Endodermal cell (in vitro differentiated cells): ENCODE measurements around the gene MECR. TPM values are rescaled to one million over a fixed set of nuclear protein-coding genes. Genes with fewer than 3 reads are reported as not detected.

Experiments
- DNase-seq: peaks from one replicate; pipeline ENCODE4 v3.0.0-alpha.2; 2017
- H3K27ac ChIP-seq: 2 replicates; pipeline ENCODE4 v1.5.1; 2013; ENCODE audit warnings: mild to moderate bottlenecking, low read depth, low read length, moderate library complexity
- H3K27me3 ChIP-seq: 2 replicates; pipeline ENCODE4 v1.6.1; 2013; ENCODE audit warnings: mild to moderate bottlenecking, low read length, moderate library complexity; ENCODE audit not compliant: insufficient read depth, control insufficient read depth, poor library complexity, severe bottlenecking
- H3K36me3 ChIP-seq: 2 replicates; pipeline ENCODE4 v1.7.0; 2013; ENCODE audit warnings: mild to moderate bottlenecking, low read length, moderate library complexity; ENCODE audit not compliant: control insufficient read depth, insufficient read depth
- H3K4me1 ChIP-seq: one replicate; pipeline ENCODE4 v1.7.0; 2013; ENCODE audit warnings: low read length; ENCODE audit not compliant: control insufficient read depth, insufficient read depth
- H3K4me3 ChIP-seq: 2 replicates; pipeline ENCODE4 v1.5.1; 2013; ENCODE audit warnings: mild to moderate bottlenecking, low read length, moderate library complexity
- H3K9ac ChIP-seq: 2 replicates; pipeline ENCODE4 v1.6.1; 2013; ENCODE audit warnings: mild to moderate bottlenecking, low read length, moderate library complexity; ENCODE audit not compliant: poor library complexity, severe bottlenecking; ENCODE audit errors: extremely low read depth
- H3K9me3 ChIP-seq: 2 replicates; pipeline ENCODE4 v1.6.1; 2013; ENCODE audit warnings: mild to moderate bottlenecking, low read length, moderate library complexity; ENCODE audit not compliant: control insufficient read depth
- H3K27ac Mint-ChIP-seq: 2 replicates; pipeline ENCODE4 v1.8.0; 2020; ENCODE audit warnings: mixed read lengths
- H3K27me3 Mint-ChIP-seq: 2 replicates; pipeline ENCODE4 v1.8.0; 2021; ENCODE audit warnings: mild to moderate bottlenecking, mixed read lengths; ENCODE audit not compliant: insufficient read depth
- H3K36me3 Mint-ChIP-seq: 2 replicates; pipeline ENCODE4 v1.8.0; 2020; ENCODE audit warnings: low read depth, mixed read lengths
- H3K4me1 Mint-ChIP-seq: 2 replicates; pipeline ENCODE4 v1.8.0; 2020; ENCODE audit warnings: mixed read lengths
- H3K4me3 Mint-ChIP-seq: 2 replicates; pipeline ENCODE4 v1.8.0; 2020; ENCODE audit warnings: mild to moderate bottlenecking, moderate library complexity, mixed read lengths
- H3K9me3 Mint-ChIP-seq: 2 replicates; pipeline ENCODE4 v1.8.0; 2020; ENCODE audit warnings: mild to moderate bottlenecking, mixed read lengths
- CTCF ChIP-seq: fragments of 200-600 bp; sonication (generic); conservative IDR thresholded peaks from 2 replicates; pipeline ENCODE4 v1.5.0; 2021; ENCODE audit warnings: antibody characterized with exemption, mild to moderate bottlenecking
- WGBS, 2 experiments: methylation state at CpG; one replicate each; pipeline versions ENCODE4 v1.1.5 to v1.1.7; 2013; ENCODE audit warnings: missing lambda C conversion rate in 2 of 2, mixed read lengths in 1 of 2; ENCODE audit not compliant: insufficient coverage in 1 of 2, insufficient read length in 1 of 2; 5-methylcytosine and 5-hydroxymethylcytosine counted together
- total RNA-seq, 2 donors: library from RNA; stranded (reverse); fragmentation: NEBNext Ultra II Directional in 1 of 2; extraction: Animal tissue kit (Norgen Biotek cat#: 25700) in 1 of 2; gene quantifications; 2 replicates in 1 of 2; 3 replicates in 1 of 2; pipeline ENCODE4 v1.2.1, GENCODE V29; 2021

MECR gene
- total RNA-seq, 2 donors from 2014 or later, result 33.3 to 38.2 TPM

GRCh38 chr1:29148656-29149491 is 81.9 kb downstream of the MECR start:
- Histone ChIP-seq H3K27ac (no peak overlapping the region), H3K4me3 (no peak overlapping the region), H3K27me3 (no peaks in the 10 kb centered on the region), H3K9me3 (no peaks in the 10 kb centered on the region), H3K36me3 (peaks cover 85% of the 10 kb centered on the region), H3K9ac (no peak overlapping the region), H3K4me1 (no peaks in the 10 kb centered on the region)
- Mint-ChIP-seq H3K27ac (peak overlapping the region; percentile 48), H3K27me3 (no peaks in the 10 kb centered on the region), H3K9me3 (no peaks in the 10 kb centered on the region), H3K4me1 (no peaks in the 10 kb centered on the region), H3K4me3 (no peak overlapping the region), H3K36me3 (peaks cover 87% of the 10 kb centered on the region)
- DNase-seq, result no peak
- no peak for TF ChIP-seq CTCF
- 93 to 96% methylated on average over 27 to 35 of the region's 35 CpGs for WGBS, 2 experiments

GRCh38 chr1:29145739-29146437 is 84.8 kb downstream of the MECR start:
- Mint-ChIP-seq H3K27ac (peak overlapping the region; percentile 11), H3K9me3 (peaks cover under 1% of the 10 kb centered on the region), H3K4me1 (no peaks in the 10 kb centered on the region), H3K27me3 (no peaks in the 10 kb centered on the region), H3K36me3 (peaks cover 73% of the 10 kb centered on the region), H3K4me3 (no peak overlapping the region)
- no peak overlapping the region for H3K4me3 ChIP-seq
- WGBS, 2 experiments, result 82 to 83% methylated on average over 7 to 8 of the region's 8 CpGs
- H3K27ac ChIP-seq, result peak overlapping the region; percentile 29
- DNase-seq, result no peak
- H3K36me3 ChIP-seq, result peaks cover 59% of the 10 kb centered on the region
- no peak for TF ChIP-seq CTCF
- no peaks in the 10 kb centered on the region for H3K9me3 ChIP-seq
- no peaks in the 10 kb centered on the region for H3K4me1 ChIP-seq
- H3K27me3 ChIP-seq, result no peaks in the 10 kb centered on the region
- H3K9ac ChIP-seq, result no peak overlapping the region

GRCh38 chr1:29144178-29144577 is 86.6 kb downstream of the MECR start:
- no peaks in the 10 kb centered on the region for H3K4me1 Mint-ChIP-seq
- H3K4me1 ChIP-seq, result no peaks in the 10 kb centered on the region
- H3K27ac Mint-ChIP-seq, result no peak overlapping the region
- 97 to 100% methylated on average over 1 to 2 of the region's 2 CpGs for WGBS, 2 experiments
- H3K9me3 ChIP-seq, result no peaks in the 10 kb centered on the region
- H3K4me3 ChIP-seq, result no peak overlapping the region
- no peak overlapping the region for H3K9ac ChIP-seq
- H3K9me3 Mint-ChIP-seq, result peaks cover 5% of the 10 kb centered on the region
- no peaks in the 10 kb centered on the region for H3K27me3 Mint-ChIP-seq
- no peak for TF ChIP-seq CTCF
- peaks cover 45% of the 10 kb centered on the region for H3K36me3 ChIP-seq
- DNase-seq, result no peak
- peaks cover 58% of the 10 kb centered on the region for H3K36me3 Mint-ChIP-seq
- no peak overlapping the region for H3K27ac ChIP-seq
- no peak overlapping the region for H3K4me3 Mint-ChIP-seq
- no peaks in the 10 kb centered on the region for H3K27me3 ChIP-seq
